Upper lobe of right lung (tissue), 1 donor: Measurements from ENCODE around the gene EFNB1. TPM values are rescaled to one million over a fixed set of nuclear protein-coding genes. Genes with fewer than 3 reads are reported as not detected.

Experiments used
- ATAC-seq: fragments of 200-7000 bp; cut with Tn5 transposase; one replicate; pipeline ENCODE4 v1.9.1; 2020; ENCODE audit warnings: mild to moderate bottlenecking, moderate library complexity
- DNase-seq: peaks from one replicate; pipeline ENCODE4 v3.0.0-alpha.2; 2020
- H3K27ac ChIP-seq: fragments of 200-600 bp; one replicate; pipeline ENCODE4 v1.8.0; 2022
- H3K27me3 ChIP-seq: fragments of 200-600 bp; one replicate; pipeline ENCODE4 v1.8.0; 2022; ENCODE audit warnings: mild to moderate bottlenecking
- H3K36me3 ChIP-seq: fragments of 200-600 bp; one replicate; pipeline ENCODE4 v1.8.0; 2022
- H3K4me1 ChIP-seq: fragments of 200-600 bp; one replicate; pipeline ENCODE4 v1.8.0; 2022
- H3K4me3 ChIP-seq: fragments of 200-600 bp; one replicate; pipeline ENCODE4 v1.8.0; 2022; ENCODE audit warnings: mild to moderate bottlenecking
- H3K9me3 ChIP-seq: fragments of 200-600 bp; one replicate; pipeline ENCODE4 v1.8.0; 2022
- CTCF ChIP-seq: fragments of 200-600 bp; IDR thresholded peaks from one replicate; pipeline ENCODE4 v1.8.0; 2022; ENCODE audit warnings: antibody characterized with exemption
- intact Hi-C: fragments of 100-400 bp; cut with DNase I; formaldehyde crosslinking; loops from one replicate; pipeline ENCODE4 v1.11.0; 2022
- total RNA-seq: library from RNA; stranded (reverse); fragmentation: NEBNext Ultra II Directional; extraction: Animal tissue kit (Norgen Biotek cat#: 25700); gene quantifications from one replicate; pipeline ENCODE4 v1.2.1, GENCODE V29; 2021
- donor health status: DM: no; HTN: yes; CAD: no; lungs with severe emphysema.

The EFNB1 gene
- total RNA-seq, 1 donor from 2014 or later: 29.0 TPM

- Histone ChIP-seq H3K36me3 (no peaks in the 10 kb centered on the region), H3K27me3 (no peaks in the 10 kb centered on the region), H3K27ac (no peak overlapping the region), H3K9me3 (no peaks in the 10 kb centered on the region), H3K4me1 (no peaks in the 10 kb centered on the region), H3K4me3 (no peak overlapping the region)
- ATAC-seq: no peak
- TF ChIP-seq CTCF: no peak
- intact Hi-C loops: loop anchor here (10.0 kb wide), 2 partner anchors 404 to 574 kb away; no protein-coding TSS in a partner anchor
- no peak for DNase-seq
Measured at GRCh38 chrX:68820476-68821110, 8.2 kb upstream of the EFNB1 start.

- Histone ChIP-seq H3K4me1 (no peaks in the 10 kb centered on the region), H3K27me3 (no peaks in the 10 kb centered on the region), H3K36me3 (no peaks in the 10 kb centered on the region), H3K4me3 (no peak overlapping the region), H3K27ac (no peak overlapping the region), H3K9me3 (no peaks in the 10 kb centered on the region)
- TF ChIP-seq CTCF: no peak
- intact Hi-C loops: loop anchor here (10.0 kb wide), 2 partner anchors 403 to 573 kb away; no protein-coding TSS in a partner anchor
- no peak for ATAC-seq
- DNase-seq: no peak
Measured at GRCh38 chrX:68821616-68822015, 7.2 kb upstream of the EFNB1 start.

- H3K36me3 ChIP-seq: no peaks in the 10 kb centered on the region
- DNase-seq (no peak), ATAC-seq (peak; percentile 82)
- TF ChIP-seq CTCF: peak; percentile 50
- intact Hi-C loops: loop anchor here (10.0 kb wide), 2 partner anchors 402 to 572 kb away; no protein-coding TSS in a partner anchor
- no peaks in the 10 kb centered on the region for H3K9me3 ChIP-seq
- no peaks in the 10 kb centered on the region for H3K27me3 ChIP-seq
- no peak overlapping the region for H3K27ac ChIP-seq
- no peak overlapping the region for H3K4me3 ChIP-seq
- no peaks in the 10 kb centered on the region for H3K4me1 ChIP-seq
Measured at GRCh38 chrX:68822641-68823410, 6.0 kb upstream of the EFNB1 start.

GRCh38 chrX:68823413-68824151, 5.2 kb upstream of the EFNB1 start:
- DNase-seq: no peak

More at GRCh38 chrX:68823413-68824151, 5.2 kb upstream of the EFNB1 start:
- H3K4me3 ChIP-seq: no peak overlapping the region
- TF ChIP-seq CTCF: no peak
- H3K9me3 ChIP-seq: no peaks in the 10 kb centered on the region
- H3K4me1 ChIP-seq: no peaks in the 10 kb centered on the region
- no peaks in the 10 kb centered on the region for H3K27me3 ChIP-seq
- no peaks in the 10 kb centered on the region for H3K36me3 ChIP-seq
- intact Hi-C loops: loop anchor here (10.0 kb wide), 2 partner anchors 401 to 571 kb away; no protein-coding TSS in a partner anchor
- no peak for ATAC-seq
- H3K27ac ChIP-seq: no peak overlapping the region
